K562 (cell line): ENCODE measurements around the gene LAIR2. TPM values are rescaled to one million over a fixed set of nuclear protein-coding genes. Genes with fewer than 3 reads are reported as not detected.

Experiments used
- ELF2 ChIP-seq: fragments of 250-450 bp; sonication (Bioruptor Pico); IDR thresholded peaks from 2 replicates; pipeline ENCODE4 v1.5.0; 2021; ENCODE audit warnings: mild to moderate bottlenecking
- SRSF3 ChIP-seq: fragments of 200-400 bp; formaldehyde crosslinking; IDR thresholded peaks from 2 replicates; pipeline ENCODE4 v1.6.1; 2016; ENCODE audit warnings: mild to moderate bottlenecking, low read length, moderate library complexity; ENCODE audit not compliant: insufficient read depth
- polyA plus RNA-seq, 8 experiments: library from polyadenylated mRNA; depleted of rRNA in 4 of 8; stranded (reverse) in 5 of 8; unstranded in 3 of 8; fragments of >200 nt; fragmentation: Nextera tagmentation in 2 of 8; fragmentation: Illumina TruSeq in 1 of 8; extraction: Ambion mirVana in 2 of 8; extraction: Trizol in 1 of 8; gene quantifications; 2 replicates each; pipeline versions ENCODE4 v1.2.1 to v1.2.3, GENCODE V29; 2011 to 2014; ENCODE audit warnings: inconsistent platforms in 1 of 8, missing spikeins in 1 of 8
- small RNA-seq: library from RNA; depleted of rRNA; stranded (forward); fragments of <200 nt; gene quantifications from one replicate; pipeline ENCODE3, GENCODE V24; 2014
- total RNA-seq, 7 experiments: library from RNA; depleted of rRNA in 6 of 7; stranded (reverse); fragments of >200 nt in 6 of 7; fragmentation: Illumina TruSeq in 2 of 7; extraction: Trizol in 2 of 7; gene quantifications; 2 replicates each; pipeline versions ENCODE4 v1.2.1 to v1.2.3, GENCODE V29; 2011 to 2021; ENCODE audit warnings: low replicate concordance in 1 of 7

Gene LAIR2
- total and polyA plus RNA-seq, 9 of the 15 experiments (the other 6 are each of a cell fraction or from before 2014, with no cell fraction given), result not detected

DNA sequence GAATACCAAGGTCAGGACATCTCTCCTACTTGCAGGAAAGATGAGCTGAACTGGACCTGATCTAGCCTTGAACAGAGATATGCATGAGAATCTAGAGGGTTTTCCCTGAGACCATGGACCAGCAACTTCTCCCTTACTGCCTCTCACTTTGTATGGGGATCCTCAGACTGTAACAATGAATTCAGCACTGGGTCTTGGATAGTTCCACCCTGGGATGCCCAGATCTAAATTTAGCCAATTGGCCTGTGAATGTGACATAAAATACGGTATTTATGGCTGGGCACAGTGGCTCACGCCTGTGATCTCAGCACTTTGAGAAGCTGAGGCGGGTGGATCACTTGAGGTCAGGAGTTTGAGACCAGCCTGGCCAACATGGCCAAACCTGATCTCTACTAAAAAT is 55.7 kb downstream of the LAIR2 start (continued):
- no peak for TF ChIP-seq SRSF3
- no peak for TF ChIP-seq ELF2

Small RNA genes lying within 50 kb of the gene (small RNA-seq; reads per million reads assigned to genes)
- not detected for gene AC245036.2

Other genes with a start within 250 kb of the LAIR2 start
Only the 7 nearest of the 15 such genes appear.
- not detected in 2 replicates for gene TTYH1, start 87.4 kb upstream of the LAIR2 start, total RNA-seq (2014; rRNA removed)
- not detected in 2 replicates for gene TTYH1, start 87.4 kb upstream of the LAIR2 start, total RNA-seq (2014; rRNA removed; fragmentation: Illumina TruSeq; extraction: Trizol)
- gene TTYH1, start 87.4 kb upstream of the LAIR2 start, total RNA-seq (2015; rRNA removed; fragmentation: Illumina TruSeq; extraction: Trizol), result not detected in 2 replicates
- not detected in 2 replicates for gene TTYH1, start 87.4 kb upstream of the LAIR2 start, total RNA-seq (2021)
- not detected in 2 replicates for gene TTYH1, start 87.4 kb upstream of the LAIR2 start, polyA plus RNA-seq (2011; rRNA removed)
- not detected in 2 replicates for gene TTYH1, start 87.4 kb upstream of the LAIR2 start, polyA plus RNA-seq (2014; fragmentation: Illumina TruSeq; extraction: Trizol)
- gene TTYH1, start 87.4 kb upstream of the LAIR2 start, polyA plus RNA-seq (2014; fragmentation: Nextera tagmentation; extraction: Ambion mirVana), result under 1 TPM in 1 of 2 experiments, not detected in 1; 0.08 TPM
- not detected in 2 replicates for gene TTYH1, start 87.4 kb upstream of the LAIR2 start, polyA plus RNA-seq (2014; rRNA removed)
- 32.2 and 36.0 TPM in 2 replicates for gene LENG8, start 53.6 kb upstream of the LAIR2 start, total RNA-seq (2014; rRNA removed)
- 6.0 and 8.4 TPM in 2 replicates for gene LENG8, start 53.6 kb upstream of the LAIR2 start, total RNA-seq (2014; rRNA removed; fragmentation: Illumina TruSeq; extraction: Trizol)
- gene LENG8, start 53.6 kb upstream of the LAIR2 start, total RNA-seq (2015; rRNA removed; fragmentation: Illumina TruSeq; extraction: Trizol), result 16.3 and 17.2 TPM in 2 replicates
- 116 and 146 TPM in 2 replicates for gene LENG8, start 53.6 kb upstream of the LAIR2 start, total RNA-seq (2021)
- 28.1 and 70.4 TPM in 2 replicates for gene LENG8, start 53.6 kb upstream of the LAIR2 start, polyA plus RNA-seq (2011; rRNA removed)
- 44.5 and 79.0 TPM in 2 replicates for gene LENG8, start 53.6 kb upstream of the LAIR2 start, polyA plus RNA-seq (2014; fragmentation: Illumina TruSeq; extraction: Trizol)
- gene LENG8, start 53.6 kb upstream of the LAIR2 start, polyA plus RNA-seq (2014; fragmentation: Nextera tagmentation; extraction: Ambion mirVana), result 1 to 10 TPM in 1 of 2 experiments, under 1 TPM in 1; 0.74 to 2.3 TPM
- gene LENG8, start 53.6 kb upstream of the LAIR2 start, polyA plus RNA-seq (2014; rRNA removed), result 125 and 144 TPM in 2 replicates
- 0.64 and 1.6 TPM in 2 replicates for gene LENG9, start 39.1 kb upstream of the LAIR2 start, total RNA-seq (2014; rRNA removed)
- gene LENG9, start 39.1 kb upstream of the LAIR2 start, total RNA-seq (2014; rRNA removed; fragmentation: Illumina TruSeq; extraction: Trizol), result 0.10 TPM in 1 of 2 replicates, not detected in the other
- gene LENG9, start 39.1 kb upstream of the LAIR2 start, total RNA-seq (2015; rRNA removed; fragmentation: Illumina TruSeq; extraction: Trizol), result 0.38 and 0.43 TPM in 2 replicates
- 0.58 and 0.74 TPM in 2 replicates for gene LENG9, start 39.1 kb upstream of the LAIR2 start, total RNA-seq (2021)
- gene LENG9, start 39.1 kb upstream of the LAIR2 start, polyA plus RNA-seq (2011; rRNA removed), result 0.11 and 0.12 TPM in 2 replicates
- gene LENG9, start 39.1 kb upstream of the LAIR2 start, polyA plus RNA-seq (2014; fragmentation: Illumina TruSeq; extraction: Trizol), result 0.06 and 0.28 TPM in 2 replicates
- gene LENG9, start 39.1 kb upstream of the LAIR2 start, polyA plus RNA-seq (2014; fragmentation: Nextera tagmentation; extraction: Ambion mirVana), result under 1 TPM; 0.23 to 0.34 TPM
- 0.15 and 0.32 TPM in 2 replicates for gene LENG9, start 39.1 kb upstream of the LAIR2 start, polyA plus RNA-seq (2014; rRNA removed)
- gene CDC42EP5, start 29.5 kb upstream of the LAIR2 start, total RNA-seq (2014; rRNA removed), result not detected in 2 replicates
- not detected in 2 replicates for gene CDC42EP5, start 29.5 kb upstream of the LAIR2 start, total RNA-seq (2014; rRNA removed; fragmentation: Illumina TruSeq; extraction: Trizol)
- gene CDC42EP5, start 29.5 kb upstream of the LAIR2 start, total RNA-seq (2015; rRNA removed; fragmentation: Illumina TruSeq; extraction: Trizol), result not detected in 2 replicates
- 0.29 and 0.38 TPM in 2 replicates for gene CDC42EP5, start 29.5 kb upstream of the LAIR2 start, total RNA-seq (2021)
- 0.09 and 0.15 TPM in 2 replicates for gene CDC42EP5, start 29.5 kb upstream of the LAIR2 start, polyA plus RNA-seq (2011; rRNA removed)
- gene CDC42EP5, start 29.5 kb upstream of the LAIR2 start, polyA plus RNA-seq (2014; fragmentation: Illumina TruSeq; extraction: Trizol), result not detected in 2 replicates
- gene CDC42EP5, start 29.5 kb upstream of the LAIR2 start, polyA plus RNA-seq (2014; fragmentation: Nextera tagmentation; extraction: Ambion mirVana), result not detected
- gene CDC42EP5, start 29.5 kb upstream of the LAIR2 start, polyA plus RNA-seq (2014; rRNA removed), result 0.96 TPM in 1 of 2 replicates, not detected in the other
- gene LILRA2, start 71.0 kb downstream of the LAIR2 start, total RNA-seq (2014; rRNA removed), result 0.54 and 0.86 TPM in 2 replicates
- gene LILRA2, start 71.0 kb downstream of the LAIR2 start, total RNA-seq (2014; rRNA removed; fragmentation: Illumina TruSeq; extraction: Trizol), result 0.77 and 0.91 TPM in 2 replicates
- 1.2 and 2.0 TPM in 2 replicates for gene LILRA2, start 71.0 kb downstream of the LAIR2 start, total RNA-seq (2015; rRNA removed; fragmentation: Illumina TruSeq; extraction: Trizol)
- 2.1 TPM in 2 replicates for gene LILRA2, start 71.0 kb downstream of the LAIR2 start, total RNA-seq (2021)
- gene LILRA2, start 71.0 kb downstream of the LAIR2 start, polyA plus RNA-seq (2011; rRNA removed), result 0.96 and 1.3 TPM in 2 replicates
- gene LILRA2, start 71.0 kb downstream of the LAIR2 start, polyA plus RNA-seq (2014; fragmentation: Illumina TruSeq; extraction: Trizol), result 1.7 and 1.8 TPM in 2 replicates
- gene LILRA2, start 71.0 kb downstream of the LAIR2 start, polyA plus RNA-seq (2014; fragmentation: Nextera tagmentation; extraction: Ambion mirVana), result under 1 TPM; 0.32 to 0.46 TPM
- 1.5 and 1.8 TPM in 2 replicates for gene LILRA2, start 71.0 kb downstream of the LAIR2 start, polyA plus RNA-seq (2014; rRNA removed)
- gene LILRA1, start 90.8 kb downstream of the LAIR2 start, total RNA-seq (2014; rRNA removed), result not detected in 2 replicates
- gene LILRA1, start 90.8 kb downstream of the LAIR2 start, total RNA-seq (2014; rRNA removed; fragmentation: Illumina TruSeq; extraction: Trizol), result not detected in 2 replicates
- not detected in 2 replicates for gene LILRA1, start 90.8 kb downstream of the LAIR2 start, total RNA-seq (2015; rRNA removed; fragmentation: Illumina TruSeq; extraction: Trizol)
- not detected in 2 replicates for gene LILRA1, start 90.8 kb downstream of the LAIR2 start, total RNA-seq (2021)
- gene LILRA1, start 90.8 kb downstream of the LAIR2 start, polyA plus RNA-seq (2011; rRNA removed), result not detected in 2 replicates
- gene LILRA1, start 90.8 kb downstream of the LAIR2 start, polyA plus RNA-seq (2014; fragmentation: Illumina TruSeq; extraction: Trizol), result not detected in 2 replicates
- gene LILRA1, start 90.8 kb downstream of the LAIR2 start, polyA plus RNA-seq (2014; fragmentation: Nextera tagmentation; extraction: Ambion mirVana), result not detected
- not detected in 2 replicates for gene LILRA1, start 90.8 kb downstream of the LAIR2 start, polyA plus RNA-seq (2014; rRNA removed)
- gene LILRB1, start 127.7 kb downstream of the LAIR2 start, total RNA-seq (2014; rRNA removed), result not detected in 2 replicates
- gene LILRB1, start 127.7 kb downstream of the LAIR2 start, total RNA-seq (2014; rRNA removed; fragmentation: Illumina TruSeq; extraction: Trizol), result not detected in 2 replicates
- gene LILRB1, start 127.7 kb downstream of the LAIR2 start, total RNA-seq (2015; rRNA removed; fragmentation: Illumina TruSeq; extraction: Trizol), result not detected in 2 replicates
- not detected in 2 replicates for gene LILRB1, start 127.7 kb downstream of the LAIR2 start, total RNA-seq (2021)
- not detected in 2 replicates for gene LILRB1, start 127.7 kb downstream of the LAIR2 start, polyA plus RNA-seq (2011; rRNA removed)
- not detected in 2 replicates for gene LILRB1, start 127.7 kb downstream of the LAIR2 start, polyA plus RNA-seq (2014; fragmentation: Illumina TruSeq; extraction: Trizol)
- gene LILRB1, start 127.7 kb downstream of the LAIR2 start, polyA plus RNA-seq (2014; fragmentation: Nextera tagmentation; extraction: Ambion mirVana), result not detected
- not detected in 2 replicates for gene LILRB1, start 127.7 kb downstream of the LAIR2 start, polyA plus RNA-seq (2014; rRNA removed)